Measurements from ENCODE around the gene IFNL2.

- TF ChIP-seq CTCF (conservative IDR thresholded peaks at IDR 0.05; ENCODE audit: low read length) (no peak), EZH2phosphoT487 (IDR thresholded peaks at IDR 0.05; ENCODE audit: borderline replicate concordance) (no peak)
These were observed 40.5 kb downstream of the IFNL2 start for GRCh38 chr19:39308531-39309304.
